ENCODE data around the gene TTC21B.

The TTC21B gene

DNA sequence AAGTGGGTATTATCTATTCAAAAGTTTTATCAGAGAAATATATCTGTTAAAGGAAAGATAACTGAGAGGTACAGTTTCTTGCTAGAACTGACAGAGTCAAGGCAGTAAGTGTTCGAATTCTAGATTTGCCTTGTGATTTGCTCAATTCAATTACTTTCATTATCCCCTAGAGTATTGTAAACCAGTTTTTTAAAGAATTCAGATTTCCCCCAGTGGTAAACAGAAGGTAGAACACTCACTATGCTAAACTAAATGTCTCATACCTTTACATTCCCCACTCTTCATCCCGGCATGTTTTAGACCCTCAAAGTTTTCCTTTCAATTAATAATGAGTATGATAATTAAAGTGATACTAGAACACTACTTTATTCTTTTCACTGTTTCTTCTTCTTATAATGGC is 28.6 kb downstream of the TTC21B start:
- DNase-seq (ENCODE audit: low read depth) = no peak

DNA sequence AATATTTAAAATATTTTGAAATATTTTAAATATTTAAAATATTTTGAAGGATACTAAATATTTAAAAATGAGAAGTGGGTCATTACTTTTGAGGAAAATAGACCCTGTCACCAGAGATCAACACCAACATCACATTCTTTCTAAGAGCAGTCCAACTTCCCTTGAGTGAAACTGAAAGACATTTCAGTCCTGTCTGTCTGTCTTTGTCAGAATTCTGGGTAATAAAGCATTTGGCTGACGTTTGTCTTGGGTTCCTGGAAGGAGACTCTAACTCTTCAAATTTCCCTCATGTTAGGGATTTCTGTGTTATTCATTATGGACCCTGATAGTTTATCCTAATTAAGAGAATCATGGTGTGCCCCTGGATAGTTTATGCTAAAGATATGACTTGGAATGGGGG is 32.8 kb downstream of the TTC21B start:
- no peak for DNase-seq (ENCODE audit: low read depth)

DNA sequence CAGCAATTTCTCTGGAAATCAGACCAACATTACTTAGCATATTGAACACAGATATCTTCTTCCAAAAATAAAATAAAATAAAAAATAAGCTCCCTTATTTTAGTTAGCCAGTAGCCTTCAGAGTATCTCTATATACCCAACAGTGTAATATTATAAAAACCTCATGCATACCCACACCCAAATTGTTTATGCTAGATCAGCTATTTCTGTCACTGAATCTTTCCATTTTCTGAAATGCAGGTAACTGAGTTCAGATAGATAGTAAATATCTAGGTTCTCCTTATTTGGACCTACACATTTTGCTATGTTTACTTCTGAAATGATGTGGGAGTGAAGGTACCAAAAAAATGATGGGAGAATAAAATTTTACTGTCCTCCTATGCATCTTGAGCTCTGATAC is 39.9 kb downstream of the TTC21B start:
- no peak for DNase-seq (ENCODE audit: low read depth)

DNA sequence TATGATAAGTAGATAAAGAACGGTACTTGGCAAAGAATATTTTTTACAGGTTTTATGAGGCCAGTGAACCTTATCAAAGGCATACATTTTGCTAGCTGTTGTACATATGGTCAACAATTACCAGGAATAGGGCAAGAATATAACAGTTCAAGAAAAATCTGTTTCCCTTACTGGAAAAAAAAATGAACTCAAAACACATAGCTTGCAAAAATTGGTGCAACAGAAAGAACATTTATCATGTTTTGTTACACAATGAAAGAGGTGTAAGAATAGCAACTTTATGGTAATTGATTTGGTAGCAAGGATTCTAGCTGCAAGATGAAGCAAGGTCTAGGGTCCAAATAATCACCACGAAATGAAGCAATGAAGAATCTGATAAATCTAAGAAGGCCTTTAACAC is 41.6 kb downstream of the TTC21B start:
- no peak for DNase-seq (ENCODE audit: low read depth)

DNA sequence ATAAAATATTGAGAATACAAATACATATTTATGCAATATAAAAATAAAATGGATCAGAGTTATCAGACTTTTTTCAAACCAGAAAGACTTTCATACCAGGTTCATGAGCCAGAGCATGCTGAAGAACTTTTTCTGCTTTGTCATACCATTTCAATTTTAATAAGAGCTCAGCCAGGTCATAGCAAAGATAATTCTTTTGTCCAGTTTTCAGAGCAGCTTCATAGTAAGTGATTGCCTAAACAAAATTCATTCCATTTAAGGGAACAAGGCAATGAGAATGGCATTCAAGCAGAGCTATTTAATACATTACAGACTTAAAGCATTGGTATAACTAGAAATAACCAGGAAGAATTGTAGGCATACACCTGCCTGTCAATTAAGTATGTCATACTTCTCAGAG is 42.3 kb downstream of the TTC21B start:
- peak; percentile 45 for DNase-seq (ENCODE audit: low read depth)

DNA sequence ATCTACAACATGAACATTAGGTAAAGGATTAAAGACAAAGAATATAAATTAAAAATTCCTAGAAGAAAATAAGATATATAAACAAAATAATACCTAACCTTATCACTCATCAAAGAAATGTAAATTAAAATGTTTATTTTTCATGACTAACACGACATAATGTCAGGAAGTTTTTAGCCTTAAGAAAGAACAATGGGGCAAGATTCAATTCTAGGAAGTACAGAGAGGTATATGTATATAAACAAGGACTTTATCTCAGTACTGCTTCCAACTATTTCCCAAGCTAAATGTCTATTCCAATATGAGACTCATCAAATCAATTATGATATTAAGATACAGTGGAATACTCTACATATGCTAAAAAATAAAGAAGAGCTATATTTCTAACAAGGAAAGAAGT is 44.1 kb downstream of the TTC21B start:
- no peak for DNase-seq (ENCODE audit: low read depth)

DNA sequence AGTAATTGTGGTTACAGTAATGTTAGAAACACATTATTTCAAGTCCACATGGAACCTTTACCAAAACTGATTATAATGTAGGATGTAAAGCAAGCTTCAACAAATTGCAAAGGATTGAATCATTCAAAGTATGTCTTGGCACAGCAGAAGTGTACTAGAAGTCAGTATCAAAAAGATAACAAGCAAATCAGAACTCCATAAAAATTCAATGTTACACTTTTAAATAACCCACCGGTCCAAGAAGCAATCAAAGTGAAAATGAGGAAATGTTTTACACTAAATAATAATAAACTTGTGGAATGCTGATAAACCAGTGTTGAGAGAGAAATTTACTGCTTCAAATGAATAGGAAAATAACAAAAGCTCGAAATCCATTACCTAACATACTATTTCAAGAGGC is 47.7 kb downstream of the TTC21B start:
- DNase-seq (ENCODE audit: low read depth) = no peak

DNA sequence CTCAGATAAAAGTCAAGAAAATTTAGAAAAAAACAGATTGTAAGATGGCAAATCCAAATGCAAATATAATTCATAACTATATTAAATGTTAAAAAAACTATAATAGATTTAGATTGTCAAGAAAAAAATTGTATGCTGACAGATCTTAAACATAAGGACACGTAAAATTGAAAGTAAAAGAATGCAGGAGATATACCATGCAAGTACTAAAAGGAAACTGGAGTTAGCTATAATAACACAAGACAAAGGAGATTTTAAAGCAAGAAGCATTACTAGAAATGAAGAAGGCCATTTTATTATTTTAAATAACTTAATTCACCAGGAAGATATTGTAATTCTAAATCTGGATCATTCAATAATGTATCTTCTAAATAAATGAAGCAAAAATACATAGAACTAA is 48.3 kb downstream of the TTC21B start:
- DNase-seq (ENCODE audit: low read depth) = no peak

DNA sequence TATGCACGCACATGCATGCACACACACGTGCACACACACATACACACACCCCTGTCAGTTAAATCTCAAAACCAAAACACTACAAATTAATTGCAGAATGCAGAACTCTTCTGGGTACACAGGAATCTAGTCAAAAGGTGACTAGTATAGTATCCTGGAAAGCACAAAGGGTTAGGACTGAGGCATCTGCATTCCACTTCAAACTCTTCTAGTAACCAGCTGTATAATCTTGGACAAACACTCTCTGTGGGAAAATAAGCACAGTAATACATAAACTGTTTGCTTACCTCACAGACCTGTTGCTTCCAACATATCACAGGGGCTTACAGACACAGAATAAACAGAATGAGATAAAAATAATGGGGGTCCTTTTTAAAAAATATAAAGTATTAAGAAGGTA is 49.1 kb downstream of the TTC21B start:
- no peak for DNase-seq (ENCODE audit: low read depth)

DNA sequence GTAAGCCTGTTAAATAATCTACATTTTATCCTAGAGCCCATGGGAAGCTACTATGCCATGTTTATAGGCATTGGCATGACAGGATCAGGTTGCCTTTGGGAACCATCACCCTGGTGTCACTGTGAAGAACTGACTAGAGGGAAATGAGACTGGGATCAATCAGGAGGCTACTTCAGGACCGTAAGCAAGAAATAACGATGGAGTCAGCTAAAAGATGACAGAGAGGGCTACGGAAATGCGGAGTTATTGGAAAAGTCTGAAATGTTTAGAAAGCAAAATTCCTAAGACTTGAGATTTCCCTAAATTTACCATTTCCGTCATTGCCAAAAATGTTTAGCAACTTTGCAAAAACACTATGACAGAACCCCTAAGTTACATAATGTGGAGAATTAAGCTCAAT is 50.2 kb downstream of the TTC21B start:
- DNase-seq (ENCODE audit: low read depth) = no peak

DNA sequence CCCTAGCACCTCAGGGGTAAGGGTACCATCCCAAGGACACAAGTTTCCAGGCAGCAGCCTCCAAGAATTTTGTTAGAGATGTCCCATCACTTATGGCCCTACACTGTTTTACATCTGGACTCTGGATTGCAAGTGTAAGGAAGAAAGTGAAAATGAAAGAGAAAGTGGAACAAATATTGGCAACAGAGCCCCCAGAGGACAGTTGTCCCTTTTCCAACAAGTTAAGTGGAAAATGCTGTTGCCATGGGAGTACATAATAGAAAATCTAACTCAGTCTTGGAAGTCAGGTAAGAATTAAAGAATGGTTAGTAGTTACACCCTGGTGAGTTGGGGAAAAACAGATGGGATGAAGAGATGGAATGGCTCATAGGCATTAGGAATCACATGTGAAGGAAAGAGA is 50.6 kb downstream of the TTC21B start:
- DNase-seq (ENCODE audit: low read depth) = peak; percentile 26

DNA sequence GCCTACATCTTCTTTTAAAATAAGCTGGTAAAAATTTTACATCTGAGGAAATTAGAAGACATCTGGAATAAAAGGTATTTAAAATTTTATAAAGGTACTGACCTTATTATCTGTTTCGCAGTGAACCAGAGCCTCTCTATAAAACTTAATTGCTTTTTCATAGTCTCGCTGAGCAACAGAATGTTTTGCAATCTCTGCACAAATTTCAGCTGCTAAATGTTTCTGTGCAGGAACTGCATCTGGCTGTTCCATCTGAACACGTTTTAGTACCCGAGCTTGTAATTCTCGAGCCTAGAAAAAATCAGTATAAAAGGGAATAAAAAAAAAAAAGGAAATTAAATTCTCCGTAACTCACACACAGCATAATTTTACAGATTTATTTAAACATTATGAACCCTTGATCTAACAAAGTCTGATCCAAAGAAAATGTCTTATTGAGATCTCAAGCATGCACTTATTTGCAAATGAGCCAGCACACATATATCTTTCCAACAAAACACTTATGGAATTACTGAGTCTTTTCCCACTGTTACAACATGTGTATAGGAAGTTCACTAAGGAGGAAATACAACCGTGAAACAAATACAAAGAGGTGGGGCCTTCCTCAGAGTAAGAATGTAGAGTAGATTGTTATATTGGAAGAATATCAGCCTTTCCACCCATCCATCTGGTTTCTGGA is 51.8 kb downstream of the TTC21B start:
- no peak for DNase-seq (ENCODE audit: low read depth)

DNA sequence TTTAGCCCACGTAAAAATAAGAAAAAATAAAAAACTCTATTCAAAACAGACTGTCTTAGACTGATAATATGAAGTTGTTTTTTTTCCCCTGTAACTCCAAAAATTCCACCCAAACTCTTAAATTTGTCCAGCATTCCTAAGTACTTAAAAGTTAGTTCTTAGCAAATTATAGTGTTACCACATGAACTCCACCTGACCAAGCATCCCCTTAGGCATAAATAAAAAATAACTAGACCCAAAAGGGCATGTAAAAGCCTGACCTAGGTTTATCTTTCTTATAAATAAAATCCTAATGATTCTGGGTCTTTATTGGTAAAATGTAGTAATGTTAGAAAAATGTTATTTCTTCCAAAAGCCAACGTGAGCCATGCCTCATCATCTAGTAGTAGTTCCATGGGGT is 54.3 kb downstream of the TTC21B start:
- no peak for DNase-seq (ENCODE audit: low read depth)

DNA sequence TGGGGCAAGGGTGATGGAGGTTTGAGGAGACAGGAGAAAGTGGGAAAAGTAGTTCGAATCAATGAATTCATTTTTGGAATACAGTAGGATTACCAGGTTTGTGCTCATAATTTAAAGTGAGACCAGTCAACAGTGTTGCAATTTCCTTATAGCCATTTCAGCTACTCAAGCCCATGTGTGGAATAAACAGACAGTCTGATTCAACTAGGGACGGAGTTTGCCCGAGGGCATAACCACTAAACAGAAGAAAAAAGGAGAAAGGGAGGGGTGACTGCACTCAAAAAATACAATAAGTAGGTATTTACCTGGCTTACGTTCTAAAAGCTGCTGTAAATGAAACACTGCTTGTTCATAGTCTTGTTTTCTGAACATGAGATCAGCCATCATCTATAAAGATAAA is 55.2 kb downstream of the TTC21B start:
- peak; percentile 61 for DNase-seq (ENCODE audit: low read depth)

DNA sequence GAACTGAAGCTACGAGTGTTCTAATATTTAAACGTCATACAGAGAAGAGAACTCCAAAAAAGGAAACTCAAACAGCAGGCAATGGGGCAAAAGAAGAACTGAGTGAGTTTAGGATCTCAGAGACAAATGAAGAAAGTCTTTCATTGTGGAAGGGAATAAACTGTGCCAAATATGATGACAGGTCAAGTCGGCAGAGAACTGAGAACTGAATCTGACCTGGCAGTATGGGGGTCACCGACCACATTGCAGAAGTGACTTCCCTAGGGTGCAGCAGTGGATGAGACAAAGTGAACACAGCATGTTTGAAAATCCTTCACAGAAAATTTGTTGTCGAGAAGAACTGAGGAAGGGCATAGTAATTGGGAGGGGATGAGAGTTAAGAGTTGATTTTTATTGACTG is 55.9 kb downstream of the TTC21B start:
- no peak for DNase-seq (ENCODE audit: low read depth)

DNA sequence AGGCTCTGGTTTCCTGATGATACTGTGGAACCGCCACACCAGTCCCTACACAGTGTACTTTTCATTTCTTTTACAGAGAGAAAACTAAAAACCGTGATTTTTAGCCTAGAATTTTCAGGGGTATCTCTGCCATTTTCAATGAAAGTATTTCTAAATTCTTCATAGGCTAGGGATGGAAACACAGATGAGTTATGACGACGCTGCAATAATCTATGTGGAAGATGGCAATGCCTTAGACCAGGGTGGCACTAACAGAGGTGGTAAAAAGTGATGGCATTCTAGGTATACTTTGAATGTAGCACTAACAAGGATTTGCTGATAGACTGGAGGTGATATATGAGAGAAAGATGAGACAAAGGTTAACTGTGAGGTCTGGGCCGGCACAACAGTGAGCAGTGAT is 56.5 kb downstream of the TTC21B start:
- DNase-seq (ENCODE audit: low read depth) = no peak

DNA sequence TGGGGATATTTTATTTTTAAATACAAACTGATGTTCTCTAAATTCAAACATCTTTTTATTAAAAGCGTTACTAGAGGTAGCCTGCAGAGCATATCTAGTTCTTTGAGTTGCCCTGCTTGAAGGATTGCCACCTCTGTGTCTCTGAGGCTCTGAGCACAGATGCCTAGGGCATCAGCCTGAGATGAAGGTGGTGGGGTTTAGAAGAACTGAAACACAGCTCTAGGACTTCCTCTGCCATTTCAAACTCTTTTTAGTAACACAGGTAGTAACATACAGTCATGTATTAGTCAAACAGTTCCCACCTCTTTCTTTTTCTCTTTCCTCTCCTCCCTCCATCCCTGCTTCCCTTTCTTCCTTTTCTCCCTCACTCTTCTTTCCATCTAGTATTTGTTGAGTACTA is 57.6 kb downstream of the TTC21B start:
- DNase-seq (ENCODE audit: low read depth) = no peak

DNA sequence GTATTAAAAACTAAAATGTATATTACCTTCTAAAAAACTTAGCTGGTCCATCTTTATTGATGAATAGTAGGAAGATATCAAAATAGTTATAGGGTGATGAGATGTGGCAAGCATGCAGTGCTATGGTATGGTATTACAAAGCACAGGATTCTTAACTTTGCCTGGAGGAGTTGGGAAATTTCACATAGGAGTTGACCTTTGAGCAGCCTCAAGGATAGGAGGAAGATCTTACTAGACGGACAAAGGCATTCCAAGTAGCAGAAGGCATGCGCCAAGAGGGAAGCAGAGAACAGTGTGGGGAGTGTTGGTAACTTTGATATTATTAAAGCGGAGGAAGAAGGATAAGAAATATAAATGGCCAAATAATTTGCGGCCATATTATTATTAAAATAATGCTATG is 60.0 kb downstream of the TTC21B start:
- peak; percentile 59 for DNase-seq (ENCODE audit: low read depth)

DNA sequence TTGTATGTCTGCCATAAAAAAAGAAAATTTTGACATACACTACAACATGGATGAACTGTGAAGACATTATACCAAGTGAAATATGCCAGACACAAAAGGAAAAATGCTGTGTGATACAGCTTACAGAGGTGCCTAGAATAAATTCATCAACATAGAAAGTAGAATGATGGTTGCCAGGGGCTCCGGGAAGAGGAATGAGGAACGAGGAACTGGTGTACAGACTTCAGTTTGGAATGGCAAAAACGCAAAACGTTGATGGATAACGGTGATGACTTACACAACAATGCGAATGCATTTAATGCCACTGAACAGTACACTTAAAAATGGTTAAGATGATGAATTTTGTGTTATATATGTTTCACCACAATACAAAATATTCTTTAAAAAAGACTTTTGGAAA is 61.0 kb downstream of the TTC21B start:
- no peak for DNase-seq (ENCODE audit: low read depth)

DNA sequence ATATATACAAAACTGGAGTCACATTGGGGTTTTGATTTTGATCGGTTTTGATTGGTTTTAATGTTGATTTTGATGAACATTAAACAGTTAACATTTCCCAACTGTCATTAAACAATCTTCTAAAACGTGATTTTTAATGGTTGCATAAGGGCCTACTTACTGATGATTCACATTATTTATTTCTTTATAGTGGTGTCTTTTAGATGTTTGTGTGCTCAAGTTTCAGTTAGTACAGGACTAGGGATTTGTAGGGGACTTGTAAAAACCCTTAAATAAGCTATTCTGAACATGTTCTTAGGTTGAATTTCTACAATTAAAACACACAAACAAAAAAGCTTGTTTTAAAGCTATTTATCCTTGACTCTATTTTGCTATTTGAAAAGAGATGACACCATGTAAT is 61.6 kb downstream of the TTC21B start:
- peak; percentile 32 for DNase-seq (ENCODE audit: low read depth)

DNA sequence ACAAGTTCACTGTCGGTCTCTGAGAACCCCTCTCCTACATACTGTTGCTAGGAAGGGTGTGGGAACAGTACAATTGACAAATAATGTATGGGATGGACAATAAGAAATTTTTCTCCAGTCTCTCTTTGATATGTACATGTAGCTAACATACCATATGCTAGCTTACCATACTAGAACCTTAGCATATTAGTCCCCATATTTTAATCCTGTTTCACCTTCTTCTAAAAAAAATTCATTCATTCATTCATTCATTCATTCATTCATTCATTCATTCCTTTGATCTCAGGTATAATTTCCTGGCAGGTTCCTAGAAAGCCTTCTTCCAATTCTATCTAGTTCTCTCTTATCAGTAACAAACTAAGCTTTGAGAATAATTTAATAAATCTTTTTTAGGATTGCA is 62.2 kb downstream of the TTC21B start:
- no peak for DNase-seq (ENCODE audit: low read depth)

DNA sequence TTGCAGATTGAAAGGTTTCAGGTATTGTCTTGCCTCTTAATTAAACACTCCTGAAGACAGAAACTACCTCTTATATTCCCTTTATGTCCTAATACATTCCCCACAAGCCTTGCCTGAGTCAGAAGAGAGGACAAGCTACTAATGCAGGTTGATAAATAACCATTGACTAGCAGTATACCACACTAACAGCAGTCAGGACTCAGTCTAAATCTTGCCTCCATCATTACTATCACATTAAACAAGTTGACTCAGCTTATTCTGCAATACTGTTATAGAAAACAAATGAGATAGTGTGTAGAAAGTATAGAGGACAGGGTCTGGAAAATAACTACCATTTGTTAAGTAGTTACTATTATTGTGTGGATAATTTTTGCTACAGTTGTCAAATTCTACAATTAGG is 63.8 kb downstream of the TTC21B start:
- no peak for DNase-seq (ENCODE audit: low read depth)

DNA sequence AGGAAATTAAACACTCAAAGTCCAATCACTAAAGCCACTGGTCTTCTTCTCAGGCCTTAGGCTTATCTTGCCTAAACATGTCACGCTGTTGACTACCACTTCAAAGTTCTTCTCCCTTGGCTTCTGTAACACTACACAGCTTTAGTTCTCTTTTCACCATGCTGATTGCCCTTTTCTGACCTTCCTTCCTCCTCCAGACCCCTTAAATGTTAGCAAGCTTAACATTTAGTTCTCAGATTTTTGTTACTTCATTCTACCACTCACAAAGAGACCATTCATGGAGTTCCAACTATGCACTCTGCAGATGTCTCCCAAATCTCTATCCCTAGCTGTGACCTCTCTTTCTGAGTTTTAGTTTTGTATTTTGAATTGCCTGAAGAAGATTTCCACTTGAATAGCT is 64.4 kb downstream of the TTC21B start:
- DNase-seq (ENCODE audit: low read depth) = no peak

DNA sequence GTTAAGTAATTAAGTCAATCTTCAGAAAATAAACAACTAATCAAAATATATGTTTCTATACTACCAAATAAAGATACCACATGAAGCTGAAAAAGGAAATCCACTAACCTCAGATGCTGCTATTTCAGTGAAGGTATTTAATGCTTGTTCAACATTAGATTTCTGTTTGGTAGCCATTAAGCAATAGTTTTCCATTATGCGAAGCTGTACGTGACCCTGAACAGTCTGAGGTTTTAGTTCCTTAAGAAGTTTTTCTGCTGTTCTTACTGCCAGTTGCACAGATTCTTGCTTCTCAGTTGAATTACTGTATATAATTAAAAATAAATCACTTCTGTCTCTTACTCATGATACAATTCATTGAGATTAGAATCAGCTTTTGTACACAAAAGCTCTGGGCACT is 65.4 kb downstream of the TTC21B start:
- DNase-seq (ENCODE audit: low read depth) = peak; percentile 22

Data from fibroblast of gingiva (primary cell).